ENCODE measurements around the gene ZNF24.

GRCh38 chr18:35282353-35282752 is 61.9 kb downstream of the ZNF24 start:
- TF ChIP-seq, protein P1, sequence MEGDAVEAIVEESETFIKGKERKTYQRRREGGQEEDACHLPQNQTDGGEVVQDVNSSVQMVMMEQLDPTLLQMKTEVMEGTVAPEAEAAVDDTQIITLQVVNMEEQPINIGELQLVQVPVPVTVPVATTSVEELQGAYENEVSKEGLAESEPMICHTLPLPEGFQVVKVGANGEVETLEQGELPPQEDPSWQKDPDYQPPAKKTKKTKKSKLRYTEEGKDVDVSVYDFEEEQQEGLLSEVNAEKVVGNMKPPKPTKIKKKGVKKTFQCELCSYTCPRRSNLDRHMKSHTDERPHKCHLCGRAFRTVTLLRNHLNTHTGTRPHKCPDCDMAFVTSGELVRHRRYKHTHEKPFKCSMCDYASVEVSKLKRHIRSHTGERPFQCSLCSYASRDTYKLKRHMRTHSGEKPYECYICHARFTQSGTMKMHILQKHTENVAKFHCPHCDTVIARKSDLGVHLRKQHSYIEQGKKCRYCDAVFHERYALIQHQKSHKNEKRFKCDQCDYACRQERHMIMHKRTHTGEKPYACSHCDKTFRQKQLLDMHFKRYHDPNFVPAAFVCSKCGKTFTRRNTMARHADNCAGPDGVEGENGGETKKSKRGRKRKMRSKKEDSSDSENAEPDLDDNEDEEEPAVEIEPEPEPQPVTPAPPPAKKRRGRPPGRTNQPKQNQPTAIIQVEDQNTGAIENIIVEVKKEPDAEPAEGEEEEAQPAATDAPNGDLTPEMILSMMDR (IDR thresholded peaks at IDR 0.05 in 4 of 5, conservative IDR thresholded peaks at IDR 0.05 in 1 of 5): no peak
- TF ChIP-seq POLR2A (IDR thresholded peaks at IDR 0.05): no peak
